Suppressor macrophage treated with lipopolysaccharide for 1 hour (primary cell): ENCODE results near the gene UGT1A3.

Source experiments
- DNase-seq, 3 donors: peaks; one replicate each; pipeline ENCODE4 v3.0.0-alpha.2; 2020 to 2022

UGT1A3 gene

GRCh38 chr2:233760043-233760442 lies 31.2 kb downstream of the UGT1A3 start, which contains the start of gene UGT1A1:
Gene UGT1A1, plus strand, starts transcription at chr2:233760270. Its CDS starts 18 bp downstream, at chr2:233760288.
- DNase-seq: no peak

GRCh38 chr2:233761040-233761769 lies 32.4 kb downstream of the UGT1A3 start:
- DNase-seq: no peak

GRCh38 chr2:233764264-233764663 lies 35.4 kb downstream of the UGT1A3 start:
- peak in 2 of 3 donors; percentile 17 to 22 for DNase-seq

- DNase-seq: no peak
Observed at GRCh38 chr2:233764761-233765160, 35.9 kb downstream of the UGT1A3 start.

- DNase-seq: no peak
Observed at GRCh38 chr2:233766416-233766815, 37.6 kb downstream of the UGT1A3 start.

GRCh38 chr2:233768076-233768475 lies 39.2 kb downstream of the UGT1A3 start:
- DNase-seq: no peak

GRCh38 chr2:233769260-233769659 lies 40.4 kb downstream of the UGT1A3 start:
- no peak for DNase-seq

- no peak for DNase-seq
Observed at GRCh38 chr2:233772153-233772552, 43.3 kb downstream of the UGT1A3 start.

GRCh38 chr2:233772583-233772982 lies 43.7 kb downstream of the UGT1A3 start:
- no peak for DNase-seq

- no peak for DNase-seq
Observed at GRCh38 chr2:233773854-233774253, 45.0 kb downstream of the UGT1A3 start.

- DNase-seq: no peak
Observed at GRCh38 chr2:233775414-233775813, 46.6 kb downstream of the UGT1A3 start.

- no peak for DNase-seq
Observed at GRCh38 chr2:233778030-233778429, 49.2 kb downstream of the UGT1A3 start, which contains the start of gene MROH2A. Gene MROH2A, plus strand, starts transcription at chr2:233778330. Its CDS starts 1,029 bp downstream, at chr2:233779359.

GRCh38 chr2:233779722-233780121 lies 50.9 kb downstream of the UGT1A3 start:
- no peak for DNase-seq

GRCh38 chr2:233780771-233781170 lies 51.9 kb downstream of the UGT1A3 start:
- no peak for DNase-seq

- no peak for DNase-seq
Observed at GRCh38 chr2:233789554-233789953, 60.7 kb downstream of the UGT1A3 start.

GRCh38 chr2:233791151-233791882 lies 62.5 kb downstream of the UGT1A3 start:
- DNase-seq: no peak

GRCh38 chr2:233791883-233792329 lies 63.1 kb downstream of the UGT1A3 start:
- DNase-seq: no peak

GRCh38 chr2:233792720-233793119 lies 63.9 kb downstream of the UGT1A3 start:
- DNase-seq: no peak

GRCh38 chr2:233793465-233794127 lies 64.8 kb downstream of the UGT1A3 start:
- DNase-seq: no peak

- DNase-seq: no peak
Observed at GRCh38 chr2:233794128-233794658, 65.4 kb downstream of the UGT1A3 start.

GRCh38 chr2:233795735-233796171 lies 66.9 kb downstream of the UGT1A3 start:
- no peak for DNase-seq

- DNase-seq: no peak
Observed at GRCh38 chr2:233796254-233796653, 67.4 kb downstream of the UGT1A3 start.
